Endometrium (tissue), 2 donors: Measurements from ENCODE around the gene LRR1.
"Not testable (repeated sequence)": the region's sequence is repeated elsewhere in the genome, so short reads cannot be mapped to it uniquely, and the experiment has no call there.

Source experiments
- FAIRE-seq: peaks from 2 replicates; lab custom pipeline; 2012; peaks lifted over from hg19 to GRCh38; lab: Jason Lieb, UNC
- donor health status: control.
- donor health status: control.

The LRR1 gene

DNA sequence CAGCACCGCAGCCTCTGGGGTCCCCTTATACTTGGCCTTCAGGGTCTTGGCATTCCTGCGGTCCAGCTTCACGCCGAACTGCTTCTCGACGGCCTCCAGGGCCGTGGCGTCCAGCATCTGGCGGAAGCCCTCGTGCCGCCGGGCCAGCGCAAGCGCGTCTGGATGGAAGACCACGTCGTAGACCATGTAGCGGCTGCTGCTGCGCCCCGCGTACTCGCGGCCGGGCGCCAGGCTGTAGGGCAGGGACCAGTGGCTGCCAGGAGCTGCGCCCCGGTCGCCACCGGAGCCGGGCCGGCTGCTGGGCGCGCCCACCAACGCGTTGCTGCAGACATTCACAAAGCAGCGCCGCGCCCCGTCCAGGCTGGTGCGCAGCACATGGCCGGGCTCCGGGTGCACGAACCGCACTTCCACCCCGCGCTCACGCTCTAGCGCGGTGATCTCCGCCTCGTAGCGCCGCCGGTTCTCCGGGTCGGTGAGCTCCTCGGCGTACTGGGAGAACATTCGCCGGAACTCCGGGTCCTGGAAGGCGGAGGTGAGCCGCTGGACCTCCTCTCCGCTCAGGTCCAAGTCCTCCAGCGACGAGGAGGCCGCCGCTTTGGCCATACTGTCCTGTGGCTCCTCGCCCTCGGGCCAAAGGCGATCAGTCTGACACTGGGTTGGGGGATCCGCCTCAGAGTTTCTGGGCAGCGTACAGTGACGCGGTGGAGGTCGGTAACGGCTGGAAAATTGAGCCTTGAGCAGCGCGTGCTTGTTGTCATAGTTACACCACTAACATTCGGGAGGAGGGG lies 36.0 kb downstream of the LRR1 start, which contains the start of gene DNAAF2:
Gene DNAAF2, minus strand, starts transcription at position 698 of the 788 bp plus-strand sequence. Its CDS starts 95 bp downstream, at position 603.
- FAIRE-seq: no peak

DNA sequence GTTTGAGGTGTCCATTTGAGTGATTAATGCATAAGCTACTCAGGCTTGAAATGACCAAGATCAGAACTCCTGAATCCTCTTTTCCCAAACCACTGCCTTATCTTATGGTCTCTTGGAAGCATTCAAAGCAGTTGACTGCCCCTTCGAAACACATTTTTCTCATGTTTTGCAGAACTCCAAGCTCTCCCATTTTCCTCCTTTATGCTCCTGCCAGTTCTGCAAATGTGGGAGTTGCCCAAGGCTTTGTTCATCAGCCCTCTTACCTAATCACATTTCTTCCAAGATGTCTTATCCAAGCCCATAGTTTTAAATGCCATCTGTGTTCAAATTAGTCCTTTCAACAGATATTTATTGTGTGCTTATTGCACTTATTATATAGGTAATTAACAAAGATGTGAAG lies 38.1 kb downstream of the LRR1 start:
- FAIRE-seq: no peak

GRCh38 chr14:49637534-49638078 lies 38.9 kb downstream of the LRR1 start:
- no peak for FAIRE-seq

DNA sequence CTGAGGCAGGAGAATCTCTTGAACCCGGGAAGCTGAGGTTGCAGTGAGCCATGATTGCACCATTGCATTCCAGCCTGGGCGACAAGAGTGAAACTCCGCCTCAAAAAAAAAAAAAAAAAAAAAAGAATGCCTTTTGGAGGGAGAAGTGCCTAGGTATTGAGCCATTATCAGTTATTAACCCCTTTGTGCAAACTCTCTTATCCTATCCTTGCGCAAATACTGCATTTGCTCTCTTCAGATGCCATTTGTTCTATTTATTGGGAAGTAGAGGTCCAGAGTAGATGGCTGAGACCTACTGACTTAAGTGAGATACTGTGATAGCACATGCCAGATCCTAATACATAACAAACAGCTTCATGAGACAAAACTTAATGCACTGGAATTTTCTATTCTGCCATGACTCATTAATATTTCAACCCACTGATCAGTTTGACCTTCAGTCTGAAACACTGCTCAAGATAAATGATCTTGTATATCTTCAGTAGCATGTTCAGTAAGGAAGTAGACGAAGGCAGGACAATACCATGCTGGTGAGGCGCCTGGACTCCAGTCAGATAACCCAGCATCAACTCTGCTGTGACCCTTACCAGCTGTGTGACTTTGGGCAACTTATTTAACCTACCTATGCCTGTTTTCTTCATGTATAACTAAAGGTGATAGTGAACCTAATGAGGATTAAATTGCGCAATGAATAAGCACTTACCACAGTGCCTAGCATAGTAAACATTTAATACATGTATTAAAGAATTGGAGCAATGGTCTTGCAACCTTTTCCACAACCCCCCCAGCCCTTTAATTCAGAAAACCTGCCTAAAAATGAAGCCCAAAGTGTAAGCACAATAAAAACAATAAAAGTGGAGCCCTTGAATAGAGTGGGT lies 42.0 kb downstream of the LRR1 start:
- no peak for FAIRE-seq

GRCh38 chr14:49641697-49642129 lies 43.0 kb downstream of the LRR1 start:
- FAIRE-seq: no peak

GRCh38 chr14:49642163-49642562 lies 43.4 kb downstream of the LRR1 start:
- no peak for FAIRE-seq

DNA sequence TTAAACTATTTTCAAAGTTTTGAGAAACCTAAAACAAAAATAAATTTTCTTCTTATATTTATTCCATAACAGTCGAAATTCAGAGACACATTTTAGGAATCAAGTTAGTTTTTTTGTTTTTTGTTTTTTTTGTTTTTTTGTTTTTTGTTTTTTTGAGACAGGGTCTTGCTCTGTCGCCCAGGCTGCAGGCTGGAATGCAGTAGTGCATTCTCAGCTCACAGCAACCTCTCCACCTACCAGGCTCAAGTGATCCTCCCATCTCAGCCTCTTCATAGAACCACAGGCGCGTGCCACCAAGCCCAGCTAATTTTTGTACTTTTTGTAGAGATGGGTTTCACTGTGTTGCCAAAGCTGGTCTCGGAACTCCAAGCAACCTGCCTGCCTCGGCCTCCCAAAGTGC lies 54.8 kb downstream of the LRR1 start:
- FAIRE-seq: peak; percentile 8

GRCh38 chr14:49654511-49654910 lies 55.8 kb downstream of the LRR1 start:
- peak; percentile 76 for FAIRE-seq

- not testable (repeated sequence) for FAIRE-seq
Measured at GRCh38 chr14:49657500-49657899, 58.8 kb downstream of the LRR1 start.

DNA sequence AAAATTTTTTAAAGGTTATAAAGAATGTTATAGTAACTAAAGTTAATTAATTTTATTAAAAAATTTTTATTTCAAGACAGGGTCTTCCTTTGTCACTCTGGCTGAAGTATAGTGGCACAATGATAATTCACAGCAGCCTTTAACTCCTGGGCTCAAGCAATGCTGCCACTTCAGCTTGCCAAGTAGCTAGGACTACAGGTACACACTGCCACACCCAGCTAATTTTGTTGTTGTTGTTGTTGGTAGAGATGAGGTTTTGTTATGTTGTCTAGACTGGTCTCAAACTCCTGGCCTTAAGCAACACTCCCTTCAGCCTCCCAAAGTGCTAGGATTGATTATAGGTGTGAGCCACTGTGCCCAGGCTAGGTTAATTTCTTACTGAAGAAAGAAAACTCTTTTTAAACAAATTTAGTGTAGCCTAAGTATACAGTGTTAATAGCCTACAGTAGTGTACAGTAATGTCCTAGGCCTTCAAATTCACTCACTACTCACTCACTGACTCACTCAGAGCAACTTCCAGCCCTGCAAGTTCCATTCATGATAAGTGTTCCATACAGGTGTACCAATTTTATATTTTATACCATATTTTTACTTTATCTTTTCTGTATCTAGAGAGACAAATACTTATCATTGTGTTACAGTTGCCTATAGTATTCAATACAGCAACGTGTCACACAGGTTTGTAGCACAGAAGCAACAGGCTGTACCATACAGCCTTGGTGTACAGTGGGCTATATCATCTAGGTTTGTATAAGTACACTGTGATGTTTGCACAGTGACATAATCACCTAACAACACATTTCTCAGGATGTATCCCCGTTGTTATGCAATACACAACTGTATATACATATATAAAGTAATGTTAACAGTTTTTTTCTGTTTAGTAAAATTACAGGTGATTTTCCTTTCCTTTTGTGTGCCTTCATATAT lies 61.1 kb downstream of the LRR1 start:
- no peak for FAIRE-seq
